WTC11 (cell line): ENCODE data around the gene VSX1. TPM values are rescaled to one million over a fixed set of nuclear protein-coding genes. Genes with fewer than 3 reads are reported as not detected.

ENCODE experiments used
- ATAC-seq: fragments of 200-7000 bp; cut with Tn5 transposase; 2 replicates; pipeline ENCODE4 v1.10.0; 2021; ENCODE audit warnings: mild to moderate bottlenecking, moderate library complexity
- CTCF ChIA-PET: fragments of 300-600 bp; sonication (Branson Sonifier 250); formaldehyde crosslinking; loops from one replicate; lab custom pipeline; 2021; ENCODE audit warnings: antibody characterized with exemption; lab: Charles Lee
- POLR2A ChIA-PET: fragments of 350-600 bp; sonication (Branson Sonifier 250); formaldehyde crosslinking; loops from one replicate; lab custom pipeline; 2021; ENCODE audit warnings: antibody characterized with exemption; lab: Charles Lee
- DNase-seq: peaks from one replicate; pipeline ENCODE4 v3.0.0; 2021; ENCODE audit warnings: low spot score
- H3K27ac Mint-ChIP-seq: 2 replicates; pipeline ENCODE4 v1.8.0; 2021; ENCODE audit warnings: mixed read lengths
- H3K27me3 Mint-ChIP-seq: 2 replicates; pipeline ENCODE4 v1.8.0; 2021; ENCODE audit warnings: low read depth, mild to moderate bottlenecking, moderate library complexity, mixed read lengths
- H3K36me3 Mint-ChIP-seq: 2 replicates; pipeline ENCODE4 v1.8.0; 2021; ENCODE audit warnings: mixed read lengths
- H3K4me1 Mint-ChIP-seq: 2 replicates; pipeline ENCODE4 v1.8.0; 2022; ENCODE audit warnings: mixed read lengths
- H3K4me3 Mint-ChIP-seq: 2 replicates; pipeline ENCODE4 v1.8.0; 2021; ENCODE audit warnings: mild to moderate bottlenecking, moderate library complexity, mixed read lengths
- H3K9me3 Mint-ChIP-seq: 2 replicates; pipeline ENCODE4 v1.8.0; 2021; ENCODE audit warnings: mixed read lengths
- GABPB1 ChIP-seq: sonication (generic); formaldehyde crosslinking; IDR thresholded peaks from 2 replicates; pipeline ENCODE4 v1.8.1; 2023; ENCODE audit warnings: mild to moderate bottlenecking, missing genetic modification reagents
- GTF2I ChIP-seq: fragments of 250-450 bp; sonication (Bioruptor Pico); conservative IDR thresholded peaks from 2 replicates; pipeline ENCODE4 v1.4.0; 2021; ENCODE audit warnings: mild to moderate bottlenecking
- MXD4 ChIP-seq: fragments of 250-450 bp; sonication (Bioruptor Pico); IDR thresholded peaks from 2 replicates; pipeline ENCODE4 v1.8.0; 2021; ENCODE audit warnings: mild to moderate bottlenecking, moderate library complexity, borderline replicate concordance
- MYBL2 ChIP-seq: sonication (generic); formaldehyde crosslinking; IDR thresholded peaks from 2 replicates; pipeline ENCODE4 v1.8.1; 2023; ENCODE audit warnings: mild to moderate bottlenecking, moderate library complexity, missing genetic modification reagents
- PRRX2 ChIP-seq: fragments of 250-450 bp; sonication (Bioruptor Pico); IDR thresholded peaks from 2 replicates; pipeline ENCODE4 v1.8.0; 2021; ENCODE audit warnings: mild to moderate bottlenecking
- SMAD4 ChIP-seq: sonication (generic); formaldehyde crosslinking; IDR thresholded peaks from 2 replicates; pipeline ENCODE4 v1.8.0; 2022; ENCODE audit warnings: mild to moderate bottlenecking, missing genetic modification reagents
- total RNA-seq: library from RNA; stranded (reverse); gene quantifications from 3 replicates; pipeline ENCODE4 v1.2.3, GENCODE V29; 2021
- TF ChIP-seq, protein P1 (sequence below): sonication (generic); formaldehyde crosslinking; IDR thresholded peaks from 2 replicates; pipeline ENCODE4 v1.8.1; 2023; ENCODE audit warnings: mild to moderate bottlenecking, moderate library complexity, missing genetic modification reagents
- TF ChIP-seq, protein P2 (sequence below): fragments of 250-450 bp; sonication (Bioruptor Pico); IDR thresholded peaks from 2 replicates; pipeline ENCODE4 v1.8.0; 2021; ENCODE audit warnings: mild to moderate bottlenecking
- TF ChIP-seq, protein P3 (sequence below): sonication (generic); formaldehyde crosslinking; conservative IDR thresholded peaks from 2 replicates; pipeline ENCODE4 v1.8.1; 2022; ENCODE audit warnings: mild to moderate bottlenecking, missing genetic modification reagents
- TF ChIP-seq, protein P4 (sequence below): sonication (generic); formaldehyde crosslinking; IDR thresholded peaks from 2 replicates; pipeline ENCODE4 v1.8.0; 2022; ENCODE audit warnings: mild to moderate bottlenecking, missing genetic modification reagents
- TF ChIP-seq, protein P5 (sequence below): fragments of 250-450 bp; sonication (Bioruptor Pico); IDR thresholded peaks from 2 replicates; pipeline ENCODE4 v1.9.0; 2021; ENCODE audit warnings: mild to moderate bottlenecking
- TF ChIP-seq, protein P6 (sequence below): sonication (generic); formaldehyde crosslinking; IDR thresholded peaks from 2 replicates; pipeline ENCODE4 v1.8.1; 2022; ENCODE audit warnings: mild to moderate bottlenecking, moderate library complexity, missing genetic modification reagents
- TF ChIP-seq, protein P7 (sequence below): fragments of 250-450 bp; sonication (Bioruptor Pico); conservative IDR thresholded peaks from 2 replicates; pipeline ENCODE4 v1.9.0; 2021; ENCODE audit warnings: mild to moderate bottlenecking
- TF ChIP-seq, protein P8 (sequence below): sonication (generic); formaldehyde crosslinking; IDR thresholded peaks from 2 replicates; pipeline ENCODE4 v1.8.0; 2022; ENCODE audit warnings: mild to moderate bottlenecking, missing genetic modification reagents

VSX1 gene
- total RNA-seq, 1 experiment from 2014 or later = not detected

DNA sequence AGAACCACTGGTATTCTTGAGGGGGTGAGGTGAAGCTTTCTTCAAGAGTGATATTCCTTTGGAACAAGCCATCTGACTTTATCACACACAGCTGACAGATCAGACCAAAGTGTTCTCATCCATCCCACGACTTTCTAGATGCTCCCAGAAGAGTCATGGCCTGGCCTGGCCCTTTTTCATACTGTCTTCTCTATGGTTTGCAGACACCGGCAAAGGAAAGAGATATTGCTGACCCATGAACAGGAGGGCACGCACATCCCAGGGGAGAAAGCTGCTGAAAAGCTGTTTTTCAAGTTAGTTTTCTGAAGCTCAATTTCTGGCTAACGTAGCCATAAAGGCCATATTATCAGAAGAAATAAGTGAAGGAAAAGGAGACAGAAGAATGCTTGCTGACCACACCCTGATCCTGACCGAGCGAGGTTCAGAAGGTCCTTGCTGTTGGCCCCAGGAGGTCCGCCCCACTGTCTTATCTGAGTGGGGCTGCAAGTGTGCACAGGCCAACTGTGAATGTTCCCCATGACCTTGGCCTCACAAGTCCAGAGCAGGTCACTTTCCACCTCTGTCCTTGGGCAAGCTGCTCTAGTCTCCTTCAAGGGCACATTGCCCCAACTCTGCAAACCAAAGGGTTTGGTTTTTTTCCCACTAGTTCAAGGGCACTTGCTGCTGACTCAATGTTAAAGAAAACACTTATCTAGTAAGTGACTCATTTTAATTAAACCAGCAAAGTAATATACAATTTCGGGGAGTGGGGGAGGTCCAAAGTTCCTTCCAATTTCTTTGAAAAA is 26.0 kb downstream of the VSX1 start (continued):
- TF ChIP-seq PRRX2 (CRISPR knock-in tag) = no peak
- TF ChIP-seq, protein P1, sequence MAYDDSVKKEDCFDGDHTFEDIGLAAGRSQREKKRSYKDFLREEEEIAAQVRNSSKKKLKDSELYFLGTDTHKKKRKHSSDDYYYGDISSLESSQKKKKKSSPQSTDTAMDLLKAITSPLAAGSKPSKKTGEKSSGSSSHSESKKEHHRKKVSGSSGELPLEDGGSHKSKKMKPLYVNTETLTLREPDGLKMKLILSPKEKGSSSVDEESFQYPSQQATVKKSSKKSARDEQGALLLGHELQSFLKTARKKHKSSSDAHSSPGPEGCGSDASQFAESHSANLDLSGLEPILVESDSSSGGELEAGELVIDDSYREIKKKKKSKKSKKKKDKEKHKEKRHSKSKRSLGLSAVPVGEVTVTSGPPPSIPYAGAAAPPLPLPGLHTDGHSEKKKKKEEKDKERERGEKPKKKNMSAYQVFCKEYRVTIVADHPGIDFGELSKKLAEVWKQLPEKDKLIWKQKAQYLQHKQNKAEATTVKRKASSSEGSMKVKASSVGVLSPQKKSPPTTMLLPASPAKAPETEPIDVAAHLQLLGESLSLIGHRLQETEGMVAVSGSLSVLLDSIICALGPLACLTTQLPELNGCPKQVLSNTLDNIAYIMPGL (CRISPR knock-in tag) = no peak
- TF ChIP-seq, protein P2, sequence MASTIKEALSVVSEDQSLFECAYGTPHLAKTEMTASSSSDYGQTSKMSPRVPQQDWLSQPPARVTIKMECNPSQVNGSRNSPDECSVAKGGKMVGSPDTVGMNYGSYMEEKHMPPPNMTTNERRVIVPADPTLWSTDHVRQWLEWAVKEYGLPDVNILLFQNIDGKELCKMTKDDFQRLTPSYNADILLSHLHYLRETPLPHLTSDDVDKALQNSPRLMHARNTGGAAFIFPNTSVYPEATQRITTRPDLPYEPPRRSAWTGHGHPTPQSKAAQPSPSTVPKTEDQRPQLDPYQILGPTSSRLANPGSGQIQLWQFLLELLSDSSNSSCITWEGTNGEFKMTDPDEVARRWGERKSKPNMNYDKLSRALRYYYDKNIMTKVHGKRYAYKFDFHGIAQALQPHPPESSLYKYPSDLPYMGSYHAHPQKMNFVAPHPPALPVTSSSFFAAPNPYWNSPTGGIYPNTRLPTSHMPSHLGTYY = no peak

DNA sequence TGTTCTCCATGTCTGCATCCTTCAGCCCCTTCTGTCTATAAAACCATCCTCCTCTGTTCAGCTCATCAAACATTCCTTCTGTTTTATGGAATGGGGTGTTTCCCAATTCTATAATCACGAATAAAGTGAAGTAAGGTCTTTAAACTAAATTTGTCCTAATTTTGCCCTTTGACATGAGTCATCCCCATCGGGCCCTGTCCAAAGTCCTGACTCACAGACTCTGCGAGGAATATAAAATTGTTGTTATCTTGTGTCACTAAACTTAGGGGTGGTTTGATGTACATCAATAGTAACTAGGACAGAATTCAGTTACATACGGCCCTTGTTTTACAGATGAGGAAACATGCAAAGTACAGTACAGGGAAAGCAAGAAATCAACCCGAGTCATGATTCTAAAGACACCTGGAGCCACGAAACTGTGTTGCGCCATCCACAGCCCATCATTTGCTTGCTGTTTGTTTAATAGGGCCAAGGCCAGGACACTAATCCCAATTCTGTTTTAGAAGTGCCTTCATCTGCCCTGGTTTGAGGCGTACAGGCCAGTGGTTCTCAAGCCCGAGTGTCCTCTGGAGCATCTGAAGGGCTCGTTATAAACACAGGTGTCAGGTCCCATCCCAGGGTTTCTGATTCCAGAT is 26.8 kb downstream of the VSX1 start:
- Mint-ChIP-seq H3K9me3 (no peaks in the 10 kb centered on the region), H3K27ac (no peak overlapping the region), H3K27me3 (peaks cover 54% of the 10 kb centered on the region), H3K4me3 (no peak overlapping the region), H3K4me1 (peaks cover 12% of the 10 kb centered on the region; the same call in 1 of the 2 replicates), H3K36me3 (no peaks in the 10 kb centered on the region)
- no peak for ATAC-seq
- ChIA-PET CTCF (interaction anchor here (0.7 to 0.8 kb wide), 2 partner anchors 10 to 137 kb away, joined by 3 read pairs; no protein-coding TSS in a partner anchor), POLR2A (no interaction called here)
- no peak for DNase-seq
- TF ChIP-seq, protein P3, sequence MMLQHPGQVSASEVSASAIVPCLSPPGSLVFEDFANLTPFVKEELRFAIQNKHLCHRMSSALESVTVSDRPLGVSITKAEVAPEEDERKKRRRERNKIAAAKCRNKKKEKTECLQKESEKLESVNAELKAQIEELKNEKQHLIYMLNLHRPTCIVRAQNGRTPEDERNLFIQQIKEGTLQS (CRISPR knock-in tag) = no peak
- TF ChIP-seq MXD4 (CRISPR knock-in tag) = no peak
- no peak for TF ChIP-seq GABPB1 (CRISPR knock-in tag)
- TF ChIP-seq, protein P4, sequence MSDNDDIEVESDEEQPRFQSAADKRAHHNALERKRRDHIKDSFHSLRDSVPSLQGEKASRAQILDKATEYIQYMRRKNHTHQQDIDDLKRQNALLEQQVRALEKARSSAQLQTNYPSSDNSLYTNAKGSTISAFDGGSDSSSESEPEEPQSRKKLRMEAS (CRISPR knock-in tag) = no peak
- no peak for TF ChIP-seq SMAD4 (CRISPR knock-in tag)
- TF ChIP-seq, protein P5, sequence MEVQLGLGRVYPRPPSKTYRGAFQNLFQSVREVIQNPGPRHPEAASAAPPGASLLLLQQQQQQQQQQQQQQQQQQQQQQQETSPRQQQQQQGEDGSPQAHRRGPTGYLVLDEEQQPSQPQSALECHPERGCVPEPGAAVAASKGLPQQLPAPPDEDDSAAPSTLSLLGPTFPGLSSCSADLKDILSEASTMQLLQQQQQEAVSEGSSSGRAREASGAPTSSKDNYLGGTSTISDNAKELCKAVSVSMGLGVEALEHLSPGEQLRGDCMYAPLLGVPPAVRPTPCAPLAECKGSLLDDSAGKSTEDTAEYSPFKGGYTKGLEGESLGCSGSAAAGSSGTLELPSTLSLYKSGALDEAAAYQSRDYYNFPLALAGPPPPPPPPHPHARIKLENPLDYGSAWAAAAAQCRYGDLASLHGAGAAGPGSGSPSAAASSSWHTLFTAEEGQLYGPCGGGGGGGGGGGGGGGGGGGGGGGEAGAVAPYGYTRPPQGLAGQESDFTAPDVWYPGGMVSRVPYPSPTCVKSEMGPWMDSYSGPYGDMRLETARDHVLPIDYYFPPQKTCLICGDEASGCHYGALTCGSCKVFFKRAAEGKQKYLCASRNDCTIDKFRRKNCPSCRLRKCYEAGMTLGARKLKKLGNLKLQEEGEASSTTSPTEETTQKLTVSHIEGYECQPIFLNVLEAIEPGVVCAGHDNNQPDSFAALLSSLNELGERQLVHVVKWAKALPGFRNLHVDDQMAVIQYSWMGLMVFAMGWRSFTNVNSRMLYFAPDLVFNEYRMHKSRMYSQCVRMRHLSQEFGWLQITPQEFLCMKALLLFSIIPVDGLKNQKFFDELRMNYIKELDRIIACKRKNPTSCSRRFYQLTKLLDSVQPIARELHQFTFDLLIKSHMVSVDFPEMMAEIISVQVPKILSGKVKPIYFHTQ = no peak
- no peak for TF ChIP-seq GTF2I (CRISPR knock-in tag)
- no peak for TF ChIP-seq MYBL2 (CRISPR knock-in tag)
- TF ChIP-seq, protein P6, sequence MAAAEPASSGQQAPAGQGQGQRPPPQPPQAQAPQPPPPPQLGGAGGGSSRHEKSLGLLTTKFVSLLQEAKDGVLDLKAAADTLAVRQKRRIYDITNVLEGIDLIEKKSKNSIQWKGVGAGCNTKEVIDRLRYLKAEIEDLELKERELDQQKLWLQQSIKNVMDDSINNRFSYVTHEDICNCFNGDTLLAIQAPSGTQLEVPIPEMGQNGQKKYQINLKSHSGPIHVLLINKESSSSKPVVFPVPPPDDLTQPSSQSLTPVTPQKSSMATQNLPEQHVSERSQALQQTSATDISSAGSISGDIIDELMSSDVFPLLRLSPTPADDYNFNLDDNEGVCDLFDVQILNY (CRISPR knock-in tag) = no peak
- TF ChIP-seq, protein P7, sequence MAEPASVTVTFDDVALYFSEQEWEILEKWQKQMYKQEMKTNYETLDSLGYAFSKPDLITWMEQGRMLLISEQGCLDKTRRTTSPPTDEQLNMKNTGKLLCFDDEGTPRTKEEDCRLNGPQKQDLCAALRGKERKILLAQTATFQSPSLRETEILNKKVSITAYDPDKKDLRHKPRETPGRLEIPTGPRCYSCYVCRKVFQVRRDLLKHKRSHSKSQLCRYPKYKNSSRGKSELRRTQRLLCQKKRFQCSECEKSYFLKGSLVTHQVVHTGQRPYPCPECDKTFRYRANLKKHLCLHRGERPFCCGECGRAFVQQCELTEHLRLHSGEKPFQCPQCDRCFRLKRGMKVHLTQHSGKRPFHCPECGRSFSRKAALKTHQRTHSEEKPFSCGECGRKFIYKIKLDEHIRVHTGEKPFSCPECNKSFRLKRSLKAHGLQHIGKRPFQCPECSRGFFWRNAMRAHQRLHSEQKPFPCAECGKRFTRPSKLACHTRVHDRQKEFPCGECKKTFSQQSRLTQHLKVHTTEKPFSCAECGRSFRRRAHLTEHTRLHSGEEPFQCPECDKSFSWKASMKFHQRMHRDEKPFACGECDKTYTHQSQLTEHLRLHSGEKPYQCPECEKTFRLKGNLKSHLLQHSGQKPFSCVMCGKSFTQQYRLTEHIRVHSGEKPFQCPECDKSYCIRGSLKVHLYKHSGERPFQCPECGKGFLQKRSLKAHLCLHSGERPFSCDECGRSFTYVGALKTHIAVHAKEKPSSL (CRISPR knock-in tag) = no peak
- TF ChIP-seq, protein P8, sequence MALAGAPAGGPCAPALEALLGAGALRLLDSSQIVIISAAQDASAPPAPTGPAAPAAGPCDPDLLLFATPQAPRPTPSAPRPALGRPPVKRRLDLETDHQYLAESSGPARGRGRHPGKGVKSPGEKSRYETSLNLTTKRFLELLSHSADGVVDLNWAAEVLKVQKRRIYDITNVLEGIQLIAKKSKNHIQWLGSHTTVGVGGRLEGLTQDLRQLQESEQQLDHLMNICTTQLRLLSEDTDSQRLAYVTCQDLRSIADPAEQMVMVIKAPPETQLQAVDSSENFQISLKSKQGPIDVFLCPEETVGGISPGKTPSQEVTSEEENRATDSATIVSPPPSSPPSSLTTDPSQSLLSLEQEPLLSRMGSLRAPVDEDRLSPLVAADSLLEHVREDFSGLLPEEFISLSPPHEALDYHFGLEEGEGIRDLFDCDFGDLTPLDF (CRISPR knock-in tag) = no peak
